ENCODE data around the gene CASZ1. TPM values are rescaled to one million over a fixed set of nuclear protein-coding genes. Genes with fewer than 3 reads are reported as not detected.
A peak's percentile ranks its signal among the peaks of the same experiment; 100 is the strongest.

Gene CASZ1
- polyA plus RNA-seq, 3 donors, result 0.30 to 3.7 (median 0.50) TPM

DNA sequence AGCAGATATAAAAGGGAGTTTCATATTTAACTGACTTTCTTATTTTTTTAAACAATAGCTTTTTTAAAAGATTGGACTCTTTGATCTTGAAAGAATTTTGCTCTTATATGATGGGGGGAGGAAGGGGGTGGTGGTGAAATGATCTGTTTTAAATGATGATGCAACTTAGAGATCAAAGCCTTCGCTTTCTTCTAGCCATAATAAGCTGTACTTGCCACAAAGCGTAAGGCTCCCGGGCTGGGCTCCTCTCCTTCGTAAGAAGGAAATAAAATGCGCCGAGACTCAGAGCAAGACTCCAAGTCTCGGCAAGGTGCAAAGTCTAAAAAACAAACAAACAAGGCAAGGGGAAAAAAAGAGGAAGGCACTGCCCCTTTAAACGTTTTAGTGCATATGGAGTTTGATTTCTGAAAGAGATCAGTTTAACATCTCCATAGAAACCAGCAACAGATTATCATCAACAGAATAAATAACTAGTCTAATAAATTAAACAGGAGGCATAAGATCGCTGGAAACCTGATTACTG, 3.3 kb downstream of the CASZ1 start:
- Histone ChIP-seq H4K20me1 (ENCODE audit: insufficient read depth, low read length) (no peaks in the 10 kb centered on the region), H3K27me3 (ENCODE audit: control insufficient read depth in 2 of 2, insufficient read depth in 2 of 2, low read length in 2 of 2) (peaks cover 51 to 83% of the 10 kb centered on the region in 2 donors), H3K36me3 (replicated peaks in 1 of 2; ENCODE audit: control insufficient read depth in 1 of 2, insufficient read depth in 2 of 2, low read length in 2 of 2) (no peaks in the 10 kb centered on the region), H3K4me1 (ENCODE audit: control insufficient read depth in 1 of 2, insufficient read depth in 2 of 2, low read length in 2 of 2) (no peaks in the 10 kb centered on the region), H3K4me3 (replicated peaks in 1 of 3; ENCODE audit: low read depth in 2 of 3, low read length in 3 of 3) (no peak overlapping the region), H3K9me3 (replicated peaks in 1 of 2; ENCODE audit: control insufficient read depth in 1 of 2, insufficient read depth in 1 of 2, low read length in 2 of 2) (no peaks in the 10 kb centered on the region), H2AFZ (ENCODE audit: insufficient read depth, low read depth, low read length, poor library complexity, severe bottlenecking) (no peak overlapping the region), H3K4me2 (replicated peaks; ENCODE audit: extremely low read depth, low read length, poor library complexity, severe bottlenecking) (no peak overlapping the region), H3K79me2 (ENCODE audit: insufficient read depth, low read length) (no peaks in the 10 kb centered on the region), H3K27ac (ENCODE audit: low read depth in 1 of 2, low read length in 2 of 2) (no peak overlapping the region), H3K9ac (ENCODE audit: insufficient read depth, low read length, poor library complexity, severe bottlenecking) (no peak overlapping the region)
- peaks cover 14% of the 10 kb centered on the region for H3K4me1 Mint-ChIP-seq
- no CpG with 5 or more reads among the region's 9 CpGs for WGBS (ENCODE audit: insufficient coverage)
- intact Hi-C loops (cut with micrococcal nuclease), result no loop called here
- H3K9me3 Mint-ChIP-seq, result peaks cover 0 to 14% (median 2%) of the 10 kb centered on the region in 7 donors
- peaks cover 0 to 2% of the 10 kb centered on the region in 2 donors for H3K36me3 Mint-ChIP-seq
- H3K27me3 Mint-ChIP-seq (ENCODE audit: low read depth in 3 of 3), result peaks cover 50 to 59% (median 52%) of the 10 kb centered on the region in 3 donors
- no peak for DNase-seq
- no peak overlapping the region for H3K27ac Mint-ChIP-seq
- TF ChIP-seq, protein P1, sequence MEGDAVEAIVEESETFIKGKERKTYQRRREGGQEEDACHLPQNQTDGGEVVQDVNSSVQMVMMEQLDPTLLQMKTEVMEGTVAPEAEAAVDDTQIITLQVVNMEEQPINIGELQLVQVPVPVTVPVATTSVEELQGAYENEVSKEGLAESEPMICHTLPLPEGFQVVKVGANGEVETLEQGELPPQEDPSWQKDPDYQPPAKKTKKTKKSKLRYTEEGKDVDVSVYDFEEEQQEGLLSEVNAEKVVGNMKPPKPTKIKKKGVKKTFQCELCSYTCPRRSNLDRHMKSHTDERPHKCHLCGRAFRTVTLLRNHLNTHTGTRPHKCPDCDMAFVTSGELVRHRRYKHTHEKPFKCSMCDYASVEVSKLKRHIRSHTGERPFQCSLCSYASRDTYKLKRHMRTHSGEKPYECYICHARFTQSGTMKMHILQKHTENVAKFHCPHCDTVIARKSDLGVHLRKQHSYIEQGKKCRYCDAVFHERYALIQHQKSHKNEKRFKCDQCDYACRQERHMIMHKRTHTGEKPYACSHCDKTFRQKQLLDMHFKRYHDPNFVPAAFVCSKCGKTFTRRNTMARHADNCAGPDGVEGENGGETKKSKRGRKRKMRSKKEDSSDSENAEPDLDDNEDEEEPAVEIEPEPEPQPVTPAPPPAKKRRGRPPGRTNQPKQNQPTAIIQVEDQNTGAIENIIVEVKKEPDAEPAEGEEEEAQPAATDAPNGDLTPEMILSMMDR (IDR thresholded peaks at IDR 0.05), result no peak
- H3K4me3 Mint-ChIP-seq, result peak overlapping the region in 1 of 2 donors; percentile 75

DNA sequence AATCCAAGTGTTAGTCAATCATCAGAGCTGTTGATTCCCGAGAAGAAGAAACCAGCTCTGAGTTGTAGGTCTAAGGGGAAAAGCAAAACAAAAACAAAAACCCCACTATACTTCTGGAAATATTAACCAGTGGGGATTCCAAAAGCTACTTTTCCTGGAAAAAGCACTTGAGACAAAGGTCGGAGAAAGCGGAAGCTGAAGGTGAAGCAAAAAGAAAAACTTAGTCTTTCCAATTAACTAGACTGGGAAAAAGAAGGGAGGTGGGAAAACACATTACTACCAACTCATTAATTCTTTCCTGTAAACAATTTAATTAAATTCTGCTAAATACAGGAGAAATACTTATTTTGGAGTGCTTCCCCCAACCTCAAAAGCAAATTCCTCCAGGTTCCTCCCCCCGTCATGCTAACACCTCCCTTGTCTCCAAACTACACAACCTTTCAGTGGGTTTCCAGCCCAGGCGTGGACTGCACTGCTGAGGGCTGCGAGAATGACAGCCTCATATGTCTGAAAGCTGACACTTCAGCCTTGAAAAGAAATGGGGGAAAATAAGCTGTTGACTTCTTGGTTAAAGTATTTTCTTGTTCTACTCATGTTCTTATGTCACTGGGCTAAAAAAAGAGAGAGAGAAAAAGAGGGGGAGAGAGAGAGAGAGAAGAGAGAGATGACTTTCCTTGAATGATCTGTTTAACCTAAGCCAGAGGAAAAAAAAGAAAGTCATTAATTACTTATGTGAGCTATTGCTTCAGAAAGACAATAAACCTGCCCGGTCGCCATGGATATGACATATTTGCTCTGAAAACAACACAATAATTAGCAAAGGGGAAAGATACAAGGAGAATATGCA, 5.1 kb downstream of the CASZ1 start:
- no peak overlapping the region for H2AFZ ChIP-seq (ENCODE audit: insufficient read depth, low read depth, low read length, poor library complexity, severe bottlenecking)
- Mint-ChIP-seq H3K27me3 (ENCODE audit: low read depth in 3 of 3) (peaks cover 34 to 47% (median 35%) of the 10 kb centered on the region in 3 donors), H3K4me3 (no peak overlapping the region), H3K36me3 (peaks cover 0 to 2% of the 10 kb centered on the region in 2 donors), H3K4me1 (peaks cover 14% of the 10 kb centered on the region), H3K9me3 (peaks cover 0 to 6% (median 2%) of the 10 kb centered on the region in 7 donors), H3K27ac (no peak overlapping the region)
- peaks cover 37 to 67% of the 10 kb centered on the region in 2 donors for H3K27me3 ChIP-seq (ENCODE audit: control insufficient read depth in 2 of 2, insufficient read depth in 2 of 2, low read length in 2 of 2)
- TF ChIP-seq, protein P1 (IDR thresholded peaks at IDR 0.05), result no peak
- H3K9ac ChIP-seq (ENCODE audit: insufficient read depth, low read length, poor library complexity, severe bottlenecking), result no peak overlapping the region
- intact Hi-C loops (cut with micrococcal nuclease), result no loop called here
- no peak overlapping the region for H3K4me3 ChIP-seq (replicated peaks in 1 of 3; ENCODE audit: low read depth in 2 of 3, low read length in 3 of 3)
- no peak overlapping the region for H3K27ac ChIP-seq (ENCODE audit: low read depth in 1 of 2, low read length in 2 of 2)
- WGBS (ENCODE audit: insufficient coverage), result no CpG with 5 or more reads among the region's 8 CpGs
- H3K4me2 ChIP-seq (replicated peaks; ENCODE audit: extremely low read depth, low read length, poor library complexity, severe bottlenecking), result no peak overlapping the region
- H3K4me1 ChIP-seq (ENCODE audit: control insufficient read depth in 1 of 2, insufficient read depth in 2 of 2, low read length in 2 of 2), result no peaks in the 10 kb centered on the region
- no peak for DNase-seq
- H3K36me3 ChIP-seq (replicated peaks in 1 of 2; ENCODE audit: control insufficient read depth in 1 of 2, insufficient read depth in 2 of 2, low read length in 2 of 2), result no peaks in the 10 kb centered on the region
- H3K9me3 ChIP-seq (replicated peaks in 1 of 2; ENCODE audit: control insufficient read depth in 1 of 2, insufficient read depth in 1 of 2, low read length in 2 of 2), result no peaks in the 10 kb centered on the region
- no peaks in the 10 kb centered on the region for H4K20me1 ChIP-seq (ENCODE audit: insufficient read depth, low read length)
- no peaks in the 10 kb centered on the region for H3K79me2 ChIP-seq (ENCODE audit: insufficient read depth, low read length)

Measured in CD14-positive monocyte (primary cell).